NCI-H526 treated with DMSO at 0.1 percent for 48 hours (cell line): Measurements from ENCODE around the gene RASGRF2.
"Not testable (repeated sequence)": the region's sequence is repeated elsewhere in the genome, so short reads cannot be mapped to it uniquely, and the experiment has no call there.

Experiments used
- DNase-seq: peaks from one replicate; lab custom pipeline; 2025; lab: John Stamatoyannopoulos, UW

RASGRF2 gene

GRCh38 chr5:81020478-81021167 is 60.5 kb downstream of the RASGRF2 start:
- DNase-seq, result no peak

DNA sequence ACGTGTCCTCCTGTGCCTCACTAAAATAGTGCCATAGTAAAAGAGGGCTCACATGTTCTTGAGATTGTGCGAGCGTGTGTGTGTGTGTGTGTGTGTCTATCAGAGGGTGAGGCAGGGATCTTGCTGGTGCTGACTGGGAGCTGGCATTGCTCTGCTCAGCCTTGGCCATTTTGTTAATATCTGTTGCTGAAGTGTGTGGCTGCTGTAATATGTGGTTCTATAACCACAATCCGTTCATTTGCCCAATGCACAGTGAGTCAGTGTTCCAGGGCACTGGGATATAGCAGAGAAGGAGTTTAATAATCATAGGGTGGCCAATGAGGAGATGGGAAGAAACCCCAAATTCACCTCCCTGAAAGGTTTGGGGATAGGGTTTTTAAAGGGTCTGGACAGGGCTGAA is 61.3 kb downstream of the RASGRF2 start:
- no peak for DNase-seq

GRCh38 chr5:81021951-81022687 is 62.0 kb downstream of the RASGRF2 start:
- no peak for DNase-seq

GRCh38 chr5:81022688-81023084 is 62.5 kb downstream of the RASGRF2 start:
- DNase-seq, result no peak

- DNase-seq, result no peak
Observed at GRCh38 chr5:81023261-81023970, 63.3 kb downstream of the RASGRF2 start.

GRCh38 chr5:81027481-81028058 is 67.4 kb downstream of the RASGRF2 start:
- no peak for DNase-seq

- DNase-seq, result not testable (repeated sequence)
Observed at GRCh38 chr5:81028888-81029287, 68.7 kb downstream of the RASGRF2 start.

- not testable (repeated sequence) for DNase-seq
Observed at GRCh38 chr5:81029736-81030135, 69.6 kb downstream of the RASGRF2 start.

- not testable (repeated sequence) for DNase-seq
Observed at GRCh38 chr5:81030236-81031034, 70.3 kb downstream of the RASGRF2 start.

DNA sequence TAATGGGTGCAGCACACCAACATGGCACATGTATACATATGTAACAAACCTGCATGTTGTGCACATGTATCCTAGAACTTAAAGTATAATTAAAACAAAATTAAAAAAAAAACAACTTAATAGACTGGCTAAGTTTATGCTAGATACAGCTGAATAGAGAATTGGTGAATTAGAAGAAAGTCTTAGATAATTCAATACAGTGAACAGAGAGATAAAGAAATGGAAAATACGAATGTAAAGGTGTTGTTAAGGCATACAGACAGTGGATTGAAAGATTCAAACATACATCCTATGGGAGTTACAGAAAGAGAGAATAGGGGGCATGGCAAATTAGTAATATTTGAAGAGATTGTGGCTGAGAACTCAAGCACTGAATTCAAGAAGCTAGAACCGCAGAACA is 75.4 kb downstream of the RASGRF2 start:
- DNase-seq, result no peak

DNA sequence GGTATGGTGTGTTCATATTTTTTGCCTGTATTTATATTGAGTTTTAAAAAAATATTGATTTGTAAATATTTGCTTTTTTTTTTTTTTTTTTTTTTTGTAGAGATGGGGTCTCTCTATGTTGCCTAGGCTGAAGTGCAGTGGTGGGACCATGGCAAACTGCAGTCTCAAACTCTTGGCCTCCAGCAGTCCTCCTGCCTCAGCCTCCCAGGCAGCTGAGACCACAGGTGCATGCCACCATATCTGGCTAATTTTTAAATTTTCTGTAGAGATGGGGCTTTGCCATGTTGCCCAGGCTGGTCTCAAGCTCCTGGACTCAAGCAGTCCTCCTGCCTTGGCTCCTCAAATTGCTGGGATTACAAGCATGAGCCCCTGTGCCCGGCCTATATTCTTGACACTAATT is 78.3 kb downstream of the RASGRF2 start:
- DNase-seq, result no peak

DNA sequence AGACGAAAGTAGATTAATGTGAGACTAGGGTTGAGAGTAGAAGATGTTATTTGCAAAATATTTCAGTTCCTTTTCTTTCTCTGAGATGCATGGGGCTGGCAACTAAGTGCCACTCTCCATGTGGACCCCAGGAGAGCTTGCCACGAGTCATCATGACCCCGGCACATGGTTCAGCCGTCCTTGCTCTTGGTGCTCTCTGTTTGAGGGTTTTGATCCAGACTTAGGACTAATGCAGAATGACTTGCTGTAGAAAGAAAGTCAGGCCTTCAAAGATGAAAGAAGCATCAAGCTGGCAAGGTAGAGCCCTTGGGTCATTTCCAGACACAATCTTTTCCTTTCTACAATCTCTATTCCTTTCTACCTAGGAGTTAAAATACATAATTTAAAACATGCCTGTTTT is 84.7 kb downstream of the RASGRF2 start:
- DNase-seq, result no peak

- DNase-seq, result no peak
Observed at GRCh38 chr5:81045389-81045807, 85.2 kb downstream of the RASGRF2 start.

GRCh38 chr5:81046041-81046440 is 85.9 kb downstream of the RASGRF2 start:
- no peak for DNase-seq

DNA sequence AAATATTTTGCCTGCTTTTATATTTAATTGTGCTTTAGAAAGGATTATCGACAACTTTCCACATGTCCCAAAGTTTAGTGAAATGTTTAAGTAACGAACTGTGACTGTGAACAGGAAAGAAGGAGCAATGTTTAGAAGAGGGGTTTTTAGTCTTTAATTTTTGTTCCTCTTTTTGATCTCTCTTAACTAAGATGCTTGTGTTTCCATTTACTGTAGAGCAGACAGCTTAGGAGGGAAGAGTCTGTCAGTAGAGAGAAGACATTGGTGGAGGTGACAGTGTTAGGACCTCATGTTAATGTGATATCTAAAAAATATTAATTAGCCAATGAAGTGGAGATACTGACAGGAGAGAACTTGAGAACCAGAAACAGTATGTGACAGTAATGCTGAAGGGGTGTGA is 92.2 kb downstream of the RASGRF2 start:
- DNase-seq, result no peak

DNA sequence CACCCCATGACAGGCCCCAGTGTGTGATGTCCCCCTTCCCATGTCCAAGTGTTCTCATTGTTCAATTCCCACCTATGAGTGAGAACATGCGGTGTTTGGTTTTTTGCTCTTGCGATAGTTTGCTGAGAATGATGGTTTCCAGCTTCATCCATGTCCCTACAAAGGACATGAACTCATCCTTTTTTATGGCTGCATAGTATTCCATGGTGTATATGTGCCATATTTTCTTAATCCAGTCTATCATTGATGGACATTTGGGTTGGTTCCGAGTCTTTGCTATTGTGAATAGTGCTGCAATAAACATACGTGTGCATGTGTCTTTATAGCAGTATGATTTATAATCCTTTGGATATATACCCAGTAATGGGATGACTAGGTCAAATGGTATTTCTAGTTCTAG is 93.1 kb downstream of the RASGRF2 start:
- DNase-seq, result not testable (repeated sequence)

GRCh38 chr5:81058121-81058520 is 98.0 kb downstream of the RASGRF2 start:
- DNase-seq, result no peak

DNA sequence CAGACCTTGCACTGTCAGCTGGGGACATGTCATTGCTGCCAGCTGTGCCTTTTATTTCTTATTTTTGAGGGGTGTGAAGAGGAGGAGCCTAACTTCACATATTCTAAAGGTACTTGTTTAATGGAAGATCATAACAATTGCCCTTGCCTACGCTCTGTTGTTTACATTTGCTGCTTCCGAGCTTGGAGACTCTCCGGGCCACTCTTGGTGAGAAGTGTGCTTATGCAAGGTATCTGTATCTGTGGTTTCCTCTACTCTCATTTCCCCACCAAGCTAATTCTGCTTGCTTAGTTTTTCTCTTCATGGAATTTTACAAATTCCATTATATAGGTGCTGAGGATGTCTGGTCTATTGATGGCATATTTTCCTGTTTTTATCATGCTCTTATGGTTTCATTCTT is 105.3 kb downstream of the RASGRF2 start:
- DNase-seq, result no peak

GRCh38 chr5:81066102-81066501 is 105.9 kb downstream of the RASGRF2 start:
- no peak for DNase-seq

- DNase-seq, result no peak
Observed at GRCh38 chr5:81067406-81067805, 107.2 kb downstream of the RASGRF2 start.

DNA sequence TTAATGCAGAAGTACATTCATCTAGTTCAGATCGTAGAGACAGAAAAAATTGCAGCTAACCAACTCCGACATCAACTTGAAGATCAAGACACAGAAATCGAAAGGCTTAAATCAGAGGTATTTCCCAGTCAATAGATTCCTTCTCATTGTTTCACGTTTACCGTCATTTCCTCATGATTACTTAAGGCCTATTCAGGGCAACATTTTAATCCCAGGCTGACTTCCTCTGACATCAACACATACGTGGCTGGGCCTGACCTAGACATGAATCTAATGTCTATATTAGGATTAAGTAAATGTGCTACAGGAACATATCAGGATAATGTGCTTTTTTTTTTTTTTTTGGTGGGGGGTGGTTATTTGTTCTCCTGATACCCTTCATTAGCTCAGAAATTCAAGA is 107.9 kb downstream of the RASGRF2 start:
- DNase-seq, result no peak

DNA sequence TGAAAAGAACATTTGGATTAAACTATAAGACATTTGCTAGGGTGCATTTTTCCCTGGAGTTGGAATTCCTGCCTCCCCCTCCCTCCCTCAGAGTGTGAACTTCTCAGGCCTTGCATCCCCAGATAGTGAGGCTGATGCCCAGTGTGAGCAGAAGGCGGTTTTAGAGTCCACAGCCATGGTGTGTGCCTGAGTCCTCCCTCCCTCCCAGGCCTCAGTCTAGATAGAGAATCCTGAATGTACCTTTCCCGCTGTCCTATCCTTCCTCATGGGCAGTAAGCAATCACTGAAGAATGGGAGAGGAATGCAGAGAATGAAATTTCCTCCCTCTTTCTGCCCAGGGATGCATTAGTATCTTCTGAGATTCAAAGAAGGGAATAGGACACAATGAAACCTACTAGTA is 108.5 kb downstream of the RASGRF2 start:
- no peak for DNase-seq
